LHCN-M2 (cell line): ENCODE measurements around the gene FAM118B. TPM values are rescaled to one million over a fixed set of nuclear protein-coding genes. Genes with fewer than 3 reads are reported as not detected.
A peak's percentile ranks its signal among the peaks of the same experiment; 100 is the strongest.

ENCODE experiments used
- DNase-seq: peaks from one replicate; pipeline ENCODE4 v3.0.0-alpha.2; 2012; ENCODE audit warnings: low read depth
- total RNA-seq: library from RNA; depleted of rRNA; stranded (reverse); fragments of >200 nt; gene quantifications from 2 replicates; pipeline ENCODE4 v1.2.3, GENCODE V29; 2014; rRNA removed

FAM118B gene
- total RNA-seq, 1 experiment from 2014 or later: 35.2 TPM

DNA sequence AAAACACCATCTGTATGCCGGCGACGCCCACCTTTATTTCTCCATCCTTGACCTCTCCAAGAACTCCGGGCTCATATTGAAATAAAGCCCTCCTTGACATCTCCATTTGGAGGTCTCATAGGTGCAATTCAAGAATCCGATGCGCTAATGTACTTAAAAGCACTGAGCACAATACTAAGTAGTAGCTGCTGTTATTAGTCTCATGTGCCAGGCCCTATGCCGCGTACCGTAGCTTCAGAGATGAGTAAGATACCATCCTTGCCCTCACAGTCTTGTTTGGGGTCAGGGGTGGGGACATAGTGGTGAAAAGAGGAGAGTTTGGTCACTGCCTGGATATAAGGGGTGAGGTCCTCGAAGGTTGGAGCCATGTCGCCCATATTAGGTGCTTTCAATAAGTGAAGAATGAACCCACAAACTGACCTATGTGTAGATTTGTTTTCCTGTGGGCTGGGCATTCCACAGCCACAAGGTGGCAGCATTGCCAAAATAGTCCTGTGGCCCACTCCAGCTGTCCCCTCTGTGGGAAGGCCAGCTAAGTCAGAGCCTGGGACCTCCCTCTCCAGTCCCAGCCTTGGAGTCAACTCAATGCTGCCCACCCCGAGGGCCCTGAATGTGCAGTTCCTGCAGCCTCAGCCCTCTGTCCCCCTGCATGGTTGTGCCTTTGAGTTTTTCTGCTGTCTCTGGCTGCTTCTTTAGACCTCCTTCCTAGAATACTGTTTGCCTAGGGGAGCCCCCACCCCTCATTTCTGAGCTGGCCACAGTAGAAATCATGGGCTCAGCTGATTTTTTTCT, 98.8 kb downstream of the FAM118B start:
- DNase-seq: peak; percentile 72

DNA sequence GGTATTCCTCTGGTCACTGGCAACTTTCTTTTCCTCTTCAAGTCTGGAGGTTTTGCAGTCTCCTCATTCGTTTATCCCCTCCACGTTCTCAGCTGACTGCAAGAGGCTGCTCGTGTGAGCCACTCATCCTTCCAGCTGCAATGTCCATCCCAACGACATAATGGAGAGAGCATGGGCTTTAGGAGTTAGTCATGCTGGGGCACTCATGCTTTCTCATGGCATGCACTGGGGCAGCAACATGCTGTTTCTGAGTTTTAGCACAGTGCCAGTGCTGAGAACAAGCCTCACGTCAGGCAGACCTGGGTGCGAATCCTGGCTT, 99.4 kb downstream of the FAM118B start:
- peak; percentile 14 for DNase-seq

DNA sequence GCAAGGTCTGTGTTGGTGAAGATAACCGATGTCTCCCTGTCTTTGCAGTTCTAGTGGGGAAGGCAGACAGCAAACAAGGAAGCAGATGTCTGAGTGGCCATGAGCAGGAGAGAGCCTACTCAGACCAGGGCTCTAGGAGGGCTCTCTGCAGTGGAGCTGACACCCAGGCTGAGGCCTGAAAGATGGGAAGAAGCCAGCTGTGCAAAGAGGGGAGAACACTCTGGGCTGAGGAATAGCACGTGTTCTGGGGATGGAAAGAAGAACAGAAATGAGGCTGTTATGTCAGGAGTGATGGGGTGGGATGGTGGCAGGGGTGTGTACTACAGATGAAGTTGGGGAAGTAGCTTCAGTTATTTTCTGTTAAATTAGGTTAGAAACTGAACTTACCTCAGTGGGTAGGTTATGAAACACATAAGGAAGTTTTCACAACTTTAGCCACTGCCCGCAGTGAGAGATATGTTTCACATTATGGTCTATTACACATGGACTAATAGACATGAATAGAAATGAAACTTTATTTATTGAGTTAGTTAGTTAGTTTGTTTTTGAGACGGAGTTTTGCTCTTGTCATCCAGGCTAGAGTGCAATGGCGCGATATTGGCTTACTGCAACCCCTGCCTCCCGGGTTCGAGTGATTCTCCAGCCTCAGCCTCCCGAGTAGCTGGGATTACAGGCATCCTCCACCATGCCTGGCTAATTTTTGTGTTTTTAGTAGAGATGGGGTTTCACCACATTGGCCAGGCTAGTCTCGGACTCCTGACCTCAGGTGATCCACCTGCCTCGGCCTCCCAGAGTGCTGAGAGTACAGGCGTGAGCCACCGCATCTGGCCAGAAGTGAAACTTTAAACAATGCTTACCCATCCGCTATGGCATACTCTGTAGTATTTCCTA, 100.1 kb downstream of the FAM118B start:
- no peak for DNase-seq

Other genes starting within 250 kb of the FAM118B start
- gene CDON, start 148.9 kb upstream of the FAM118B start, total RNA-seq: 22.6 and 40.3 TPM in 2 replicates
- gene RPUSD4, start 132 bp upstream of the FAM118B start, total RNA-seq: 22.4 and 33.3 TPM in 2 replicates
- gene SRPRA, start 57.1 kb downstream of the FAM118B start, total RNA-seq: 121 and 127 TPM in 2 replicates
- 34.4 and 38.3 TPM in 2 replicates for gene FOXRED1, start 57.4 kb downstream of the FAM118B start, total RNA-seq
- gene TIRAP, start 71.3 kb downstream of the FAM118B start, total RNA-seq: 5.0 TPM in 2 replicates
- 30.1 and 30.8 TPM in 2 replicates for gene DCPS, start 92.3 kb downstream of the FAM118B start, total RNA-seq
- gene ST3GAL4, start 143.9 kb downstream of the FAM118B start, total RNA-seq: 36.2 and 36.3 TPM in 2 replicates